HG03457 (cell line): Measurements from ENCODE around the gene ELP5.

Source experiments
- ATAC-seq: cut with Tn5 transposase; IDR thresholded peaks from one replicate; pipeline ENCODE4 v1.9.1; 2021; ENCODE audit warnings: moderate number of reproducible peaks; ENCODE audit not compliant: unreplicated experiment

Gene ELP5

DNA sequence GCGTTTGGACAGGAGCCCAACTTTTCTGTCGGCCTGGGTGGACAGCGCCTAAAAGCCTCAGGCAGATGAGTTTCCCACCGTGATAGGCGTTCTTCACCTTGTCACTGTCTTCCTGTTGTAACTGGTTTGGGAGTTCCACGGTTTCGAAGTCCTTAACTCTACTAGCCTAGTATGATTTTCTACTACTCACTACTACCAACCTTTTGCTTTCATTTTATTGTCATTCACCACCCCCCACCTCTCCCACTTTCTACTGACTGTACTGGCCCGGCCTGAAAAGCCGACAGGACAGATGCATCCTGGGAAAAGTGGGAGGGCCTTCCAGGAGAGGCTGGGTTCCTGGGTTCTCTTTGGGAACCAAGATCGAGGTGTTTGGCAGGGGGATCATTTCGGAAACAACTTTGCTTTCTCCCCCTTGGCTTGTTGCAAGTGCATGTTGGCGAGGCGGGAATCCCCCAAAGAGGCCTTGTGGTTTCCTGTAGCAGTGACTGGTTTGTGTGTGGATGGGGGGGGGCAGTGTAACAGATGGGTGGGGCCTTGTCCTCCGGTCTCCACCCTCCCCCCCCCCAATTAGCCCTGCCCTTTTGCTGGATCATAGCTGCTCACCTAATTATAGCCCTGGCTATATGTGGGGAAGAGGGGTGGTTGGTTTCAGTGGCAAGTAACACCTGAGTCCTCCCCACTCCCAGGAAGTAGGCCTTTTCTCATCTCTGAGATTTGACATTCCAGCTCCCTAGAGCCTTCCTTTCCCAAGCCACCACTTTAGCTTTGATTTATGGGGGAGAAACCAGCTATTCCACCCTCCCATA lies 56.8 kb downstream of the ELP5 start:
- ATAC-seq = no peak
